Ectodermal cell (in vitro differentiated cells): ENCODE measurements around the gene VEGFC.

Source experiments
- H3K27ac ChIP-seq: 2 replicates; pipeline ENCODE4 v1.7.0; 2013; ENCODE audit warnings: mild to moderate bottlenecking, low read depth, low read length; ENCODE audit not compliant: insufficient read depth, poor library complexity, severe bottlenecking
- H3K27me3 ChIP-seq: 2 replicates; pipeline ENCODE4 v1.7.0; 2013; ENCODE audit warnings: mild to moderate bottlenecking, low read length; ENCODE audit not compliant: insufficient read depth, control insufficient read depth, poor library complexity, severe bottlenecking
- H3K36me3 ChIP-seq: one replicate; pipeline ENCODE4 v1.7.0; 2013; ENCODE audit warnings: low read length; ENCODE audit not compliant: control insufficient read depth, insufficient read depth
- H3K4me1 ChIP-seq: one replicate; pipeline ENCODE4 v1.7.0; 2013; ENCODE audit warnings: low read length; ENCODE audit not compliant: control insufficient read depth, insufficient read depth
- H3K4me3 ChIP-seq: 2 replicates; pipeline ENCODE4 v1.7.0; 2013; ENCODE audit warnings: low read depth, low read length, control low read depth; ENCODE audit not compliant: insufficient read depth
- H3K9me3 ChIP-seq: 2 replicates; pipeline ENCODE4 v1.7.0; 2013; ENCODE audit warnings: mild to moderate bottlenecking, low read length, moderate library complexity; ENCODE audit not compliant: control insufficient read depth
- WGBS, 2 experiments: methylation state at CpG; one replicate each; pipeline ENCODE4 v1.1.7; 2013; ENCODE audit warnings: missing lambda C conversion rate in 2 of 2; 5-methylcytosine and 5-hydroxymethylcytosine counted together

The VEGFC gene

GRCh38 chr4:176784816-176785215 is 7.9 kb downstream of the VEGFC start:
- Histone ChIP-seq H3K27me3 (no peaks in the 10 kb centered on the region), H3K4me1 (no peaks in the 10 kb centered on the region), H3K9me3 (no peaks in the 10 kb centered on the region), H3K4me3 (no peak overlapping the region), H3K27ac (no peak overlapping the region), H3K36me3 (no peaks in the 10 kb centered on the region)
- 93 to 98% methylated on average over 2 of the region's 2 CpGs for WGBS, 2 experiments

- 94 to 97% methylated on average over 2 of the region's 2 CpGs for WGBS, 2 experiments
- Histone ChIP-seq H3K4me1 (no peaks in the 10 kb centered on the region), H3K36me3 (no peaks in the 10 kb centered on the region), H3K27me3 (no peaks in the 10 kb centered on the region), H3K4me3 (no peak overlapping the region), H3K27ac (no peak overlapping the region), H3K9me3 (no peaks in the 10 kb centered on the region)
These were observed 9.9 kb downstream of the VEGFC start for GRCh38 chr4:176782794-176783193.

- no peaks in the 10 kb centered on the region for H3K27me3 ChIP-seq
- H3K4me3 ChIP-seq, result no peak overlapping the region
- no peaks in the 10 kb centered on the region for H3K4me1 ChIP-seq
- no peaks in the 10 kb centered on the region for H3K9me3 ChIP-seq
- H3K36me3 ChIP-seq, result no peaks in the 10 kb centered on the region
- 88 to 93% methylated on average over 5 of the region's 5 CpGs for WGBS, 2 experiments
- H3K27ac ChIP-seq, result no peak overlapping the region
These were observed 10.5 kb downstream of the VEGFC start for GRCh38 chr4:176782191-176782590.

GRCh38 chr4:176781739-176782100 is 11.0 kb downstream of the VEGFC start:
- Histone ChIP-seq H3K4me1 (no peaks in the 10 kb centered on the region), H3K4me3 (no peak overlapping the region), H3K27me3 (no peaks in the 10 kb centered on the region), H3K27ac (no peak overlapping the region), H3K9me3 (no peaks in the 10 kb centered on the region), H3K36me3 (no peaks in the 10 kb centered on the region)
- WGBS, 2 experiments, result 75 to 77% methylated on average over 4 of the region's 4 CpGs

GRCh38 chr4:176780995-176781738 is 11.6 kb downstream of the VEGFC start:
- H3K36me3 ChIP-seq, result no peaks in the 10 kb centered on the region
- no peaks in the 10 kb centered on the region for H3K27me3 ChIP-seq
- H3K4me3 ChIP-seq, result no peak overlapping the region
- no peak overlapping the region for H3K27ac ChIP-seq
- no peaks in the 10 kb centered on the region for H3K9me3 ChIP-seq
- 89% methylated on average over 1 of the region's 1 CpG; no CpG with 5 or more reads in 1 of the 2 experiments for WGBS, 2 experiments
- H3K4me1 ChIP-seq, result no peaks in the 10 kb centered on the region

GRCh38 chr4:176779421-176779820 is 13.3 kb downstream of the VEGFC start:
- no peak overlapping the region for H3K4me3 ChIP-seq
- no peaks in the 10 kb centered on the region for H3K27me3 ChIP-seq
- WGBS, 2 experiments, result 95 to 97% methylated on average over 4 of the region's 4 CpGs
- no peaks in the 10 kb centered on the region for H3K36me3 ChIP-seq
- H3K27ac ChIP-seq, result no peak overlapping the region
- no peaks in the 10 kb centered on the region for H3K4me1 ChIP-seq
- H3K9me3 ChIP-seq, result no peaks in the 10 kb centered on the region

GRCh38 chr4:176778491-176778890 is 14.2 kb downstream of the VEGFC start:
- H3K4me3 ChIP-seq, result no peak overlapping the region
- 91 to 95% methylated on average over 3 to 4 of the region's 4 CpGs for WGBS, 2 experiments

GRCh38 chr4:176778063-176778462 is 14.7 kb downstream of the VEGFC start:
- no peak overlapping the region for H3K27ac ChIP-seq
- no peaks in the 10 kb centered on the region for H3K9me3 ChIP-seq
- no peaks in the 10 kb centered on the region for H3K4me1 ChIP-seq
- H3K27me3 ChIP-seq, result no peaks in the 10 kb centered on the region
- no peak overlapping the region for H3K4me3 ChIP-seq
- no peaks in the 10 kb centered on the region for H3K36me3 ChIP-seq
- WGBS, 2 experiments, result 38 to 50% methylated on average over 2 of the region's 2 CpGs

More at GRCh38 chr4:176778491-176778890, 14.2 kb downstream of the VEGFC start:
- Histone ChIP-seq H3K27ac (no peak overlapping the region), H3K36me3 (no peaks in the 10 kb centered on the region), H3K9me3 (no peaks in the 10 kb centered on the region), H3K27me3 (no peaks in the 10 kb centered on the region), H3K4me1 (no peaks in the 10 kb centered on the region)

GRCh38 chr4:176775338-176775737 is 17.4 kb downstream of the VEGFC start:
- Histone ChIP-seq H3K27me3 (no peaks in the 10 kb centered on the region), H3K9me3 (no peaks in the 10 kb centered on the region), H3K4me3 (no peak overlapping the region), H3K36me3 (no peaks in the 10 kb centered on the region), H3K27ac (no peak overlapping the region), H3K4me1 (no peaks in the 10 kb centered on the region)
- WGBS, 2 experiments, result 100% methylated on average over 1 of the region's 1 CpG

- Histone ChIP-seq H3K27ac (no peak overlapping the region), H3K27me3 (no peaks in the 10 kb centered on the region), H3K9me3 (no peaks in the 10 kb centered on the region), H3K36me3 (no peaks in the 10 kb centered on the region), H3K4me3 (no peak overlapping the region), H3K4me1 (no peaks in the 10 kb centered on the region)
- 62 to 65% methylated on average over 3 of the region's 4 CpGs for WGBS, 2 experiments
These were observed 17.9 kb downstream of the VEGFC start for GRCh38 chr4:176774852-176775251.
